Measurements from ENCODE around the gene ADAMTS15. TPM values are rescaled to one million over a fixed set of nuclear protein-coding genes. Genes with fewer than 3 reads are reported as not detected.

The ADAMTS15 gene
- total and polyA plus RNA-seq, 10 of the 15 experiments (the other 5 are each of a cell fraction or from before 2014, with no cell fraction given), result not detected

DNA sequence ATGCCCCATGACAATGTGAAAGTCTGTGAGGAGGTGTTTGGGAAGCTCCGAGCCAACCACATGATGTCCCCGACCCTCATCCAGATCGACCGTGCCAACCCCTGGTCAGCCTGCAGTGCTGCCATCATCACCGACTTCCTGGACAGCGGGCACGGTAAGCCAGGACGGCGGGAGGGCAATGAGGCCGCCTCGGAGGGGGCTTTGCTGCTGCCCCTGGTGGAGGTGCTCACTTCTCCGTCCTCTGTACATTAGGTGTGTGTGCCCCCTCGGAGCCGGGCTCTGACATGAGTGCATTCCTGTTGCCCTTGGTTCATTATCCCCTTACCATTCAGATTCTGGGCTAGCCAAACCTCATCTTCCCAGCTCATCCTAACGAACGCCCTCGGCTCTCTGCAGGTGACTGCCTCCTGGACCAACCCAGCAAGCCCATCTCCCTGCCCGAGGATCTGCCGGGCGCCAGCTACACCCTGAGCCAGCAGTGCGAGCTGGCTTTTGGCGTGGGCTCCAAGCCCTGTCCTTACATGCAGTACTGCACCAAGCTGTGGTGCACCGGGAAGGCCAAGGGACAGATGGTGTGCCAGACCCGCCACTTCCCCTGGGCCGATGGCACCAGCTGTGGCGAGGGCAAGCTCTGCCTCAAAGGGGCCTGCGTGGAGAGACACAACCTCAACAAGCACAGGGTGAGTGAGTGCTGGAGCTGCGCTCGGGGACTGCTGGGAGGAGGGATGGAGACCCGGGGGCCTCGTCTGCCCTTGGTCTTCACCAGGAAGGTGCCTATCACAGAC, 13.8 kb downstream of the ADAMTS15 start:
- ChIA-PET SMC1A (ENCODE audit: uncharacterized antibody, unreplicated experiment) (no interaction called here), CTCF (interaction anchor here (0.8 kb wide), 1 partner anchor 28 kb away, joined by 4 read pairs; no protein-coding TSS in a partner anchor), RAD21 (ENCODE audit: unreplicated experiment) (no interaction called here), POLR2A (no interaction called here)
- H3K4me3 ChIP-seq, result no peak overlapping the region
- FAIRE-seq (no peak), DNase-seq (ENCODE audit: low read depth, low spot score) (no peak), ATAC-seq (no peak)
- BruUV-seq (replicated peaks), result no TSS peak
- in situ Hi-C loops (cut with MboI), result no loop called here
- no peaks in the 10 kb centered on the region for H3K9me3 ChIP-seq (replicated peaks; ENCODE audit: control insufficient read depth, insufficient read depth, low read length)
- H3K9ac ChIP-seq (ENCODE audit: control insufficient read depth, insufficient read depth, low read length), result no peak overlapping the region
- no peaks in the 10 kb centered on the region for H4K20me1 ChIP-seq (ENCODE audit: control insufficient read depth, insufficient read depth)
- no peak overlapping the region for H3K27ac ChIP-seq (ENCODE audit: control insufficient read depth, insufficient read depth)
- 33% methylated on average over 31 of the region's 31 CpGs for WGBS (ENCODE audit: insufficient coverage, insufficient replicate concordance, low lambda C conversion rate, missing lambda C conversion rate)
- H3K4me1 ChIP-seq (ENCODE audit: control insufficient read depth, insufficient read depth, low read length), result no peaks in the 10 kb centered on the region
- intact Hi-C loops (cut with micrococcal nuclease; ENCODE audit: unreplicated experiment), result no loop called here
- H3K79me2 ChIP-seq (ENCODE audit: control insufficient read depth, insufficient read depth, low read length), result no peaks in the 10 kb centered on the region
- H3K27me3 ChIP-seq (replicated peaks in 1 of 2; ENCODE audit: control insufficient read depth in 2 of 2, insufficient read depth in 2 of 2, low read length in 1 of 2), result peaks cover 3 to 4% of the 10 kb centered on the region in 2 experiments; a peak in 3 of 4 replicates
- no peak overlapping the region for H2AFZ ChIP-seq (ENCODE audit: control insufficient read depth, low read depth, low read length)
- no peak overlapping the region for H3K4me2 ChIP-seq (ENCODE audit: control insufficient read depth, insufficient read depth)
- TF ChIP-seq SRF (IDR thresholded peaks at IDR 0.05; ENCODE audit: low read depth in 2 of 2, low read length in 2 of 2) (no peak), LARP7 (IDR thresholded peaks at IDR 0.05) (no peak), CREB1 (IDR thresholded peaks at IDR 0.05; ENCODE audit: low read depth) (no peak), IKZF1 (conservative IDR thresholded peaks at IDR 0.05) (no peak), JUNB (IDR thresholded peaks at IDR 0.05) (no peak)
- TF ChIP-seq, protein P1, sequence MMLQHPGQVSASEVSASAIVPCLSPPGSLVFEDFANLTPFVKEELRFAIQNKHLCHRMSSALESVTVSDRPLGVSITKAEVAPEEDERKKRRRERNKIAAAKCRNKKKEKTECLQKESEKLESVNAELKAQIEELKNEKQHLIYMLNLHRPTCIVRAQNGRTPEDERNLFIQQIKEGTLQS (IDR thresholded peaks at IDR 0.05; ENCODE audit: borderline replicate concordance, extremely low read depth, low read depth, low read length), result no peak
- TF ChIP-seq, protein P2, sequence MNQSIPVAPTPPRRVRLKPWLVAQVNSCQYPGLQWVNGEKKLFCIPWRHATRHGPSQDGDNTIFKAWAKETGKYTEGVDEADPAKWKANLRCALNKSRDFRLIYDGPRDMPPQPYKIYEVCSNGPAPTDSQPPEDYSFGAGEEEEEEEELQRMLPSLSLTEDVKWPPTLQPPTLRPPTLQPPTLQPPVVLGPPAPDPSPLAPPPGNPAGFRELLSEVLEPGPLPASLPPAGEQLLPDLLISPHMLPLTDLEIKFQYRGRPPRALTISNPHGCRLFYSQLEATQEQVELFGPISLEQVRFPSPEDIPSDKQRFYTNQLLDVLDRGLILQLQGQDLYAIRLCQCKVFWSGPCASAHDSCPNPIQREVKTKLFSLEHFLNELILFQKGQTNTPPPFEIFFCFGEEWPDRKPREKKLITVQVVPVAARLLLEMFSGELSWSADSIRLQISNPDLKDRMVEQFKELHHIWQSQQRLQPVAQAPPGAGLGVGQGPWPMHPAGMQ (IDR thresholded peaks at IDR 0.05; ENCODE audit: borderline replicate concordance), result no peak
- H3K36me3 ChIP-seq (ENCODE audit: control insufficient read depth in 2 of 2, insufficient read depth in 2 of 2, low read length in 1 of 2), result no peaks in the 10 kb centered on the region
